GM21723 (cell line): Measurements from ENCODE around the gene ITCH.
"Not testable (repeated sequence)": the region's sequence is repeated elsewhere in the genome, so short reads cannot be mapped to it uniquely, and the experiment has no call there.

Experiments used
- ATAC-seq: cut with Tn5 transposase; IDR thresholded peaks from one replicate; pipeline ENCODE4 v1.9.1; 2021; ENCODE audit warnings: mild to moderate bottlenecking, moderate library complexity; ENCODE audit not compliant: unreplicated experiment

Gene ITCH

DNA sequence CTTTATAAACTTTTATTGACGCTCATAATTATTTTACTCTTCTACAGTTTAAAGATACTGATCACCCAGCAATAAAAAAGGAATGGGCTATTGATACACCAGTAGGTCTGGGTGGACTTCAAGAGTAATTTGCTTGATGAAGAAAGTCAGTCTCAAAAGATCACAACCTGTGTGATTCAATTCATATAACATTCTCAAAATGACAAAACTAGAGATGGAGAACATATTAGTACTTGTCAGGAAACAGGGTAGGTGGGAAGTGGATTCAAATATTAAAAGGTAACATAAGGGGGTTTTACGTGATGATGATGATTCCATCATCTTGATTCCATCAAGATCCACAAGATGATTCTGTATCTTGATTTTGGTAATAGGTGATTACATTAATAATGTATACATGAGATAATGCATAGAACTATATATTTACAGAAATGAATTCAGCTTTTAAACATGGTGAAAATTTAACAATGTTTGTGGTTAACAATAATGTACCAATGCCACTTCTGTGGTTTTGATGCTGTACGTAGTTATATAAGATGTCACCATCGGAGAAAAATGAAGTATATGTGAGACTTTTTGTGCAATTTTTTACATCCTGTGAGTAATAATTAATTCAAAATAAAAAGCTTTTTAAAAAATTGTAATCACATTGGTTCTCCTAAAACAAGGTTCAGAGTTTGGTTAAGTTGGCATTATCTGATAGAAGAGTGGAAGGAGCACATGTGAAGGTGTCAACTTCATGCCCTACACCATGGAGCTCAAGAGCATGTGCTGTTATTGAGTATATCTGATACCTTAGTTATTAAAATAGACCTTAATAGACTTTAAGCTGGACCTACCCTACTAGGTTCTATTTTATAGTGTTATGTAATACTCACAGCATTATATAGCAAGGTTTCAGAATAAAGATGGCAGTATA lies 86.9 kb downstream of the ITCH start:
- ATAC-seq, result no peak

DNA sequence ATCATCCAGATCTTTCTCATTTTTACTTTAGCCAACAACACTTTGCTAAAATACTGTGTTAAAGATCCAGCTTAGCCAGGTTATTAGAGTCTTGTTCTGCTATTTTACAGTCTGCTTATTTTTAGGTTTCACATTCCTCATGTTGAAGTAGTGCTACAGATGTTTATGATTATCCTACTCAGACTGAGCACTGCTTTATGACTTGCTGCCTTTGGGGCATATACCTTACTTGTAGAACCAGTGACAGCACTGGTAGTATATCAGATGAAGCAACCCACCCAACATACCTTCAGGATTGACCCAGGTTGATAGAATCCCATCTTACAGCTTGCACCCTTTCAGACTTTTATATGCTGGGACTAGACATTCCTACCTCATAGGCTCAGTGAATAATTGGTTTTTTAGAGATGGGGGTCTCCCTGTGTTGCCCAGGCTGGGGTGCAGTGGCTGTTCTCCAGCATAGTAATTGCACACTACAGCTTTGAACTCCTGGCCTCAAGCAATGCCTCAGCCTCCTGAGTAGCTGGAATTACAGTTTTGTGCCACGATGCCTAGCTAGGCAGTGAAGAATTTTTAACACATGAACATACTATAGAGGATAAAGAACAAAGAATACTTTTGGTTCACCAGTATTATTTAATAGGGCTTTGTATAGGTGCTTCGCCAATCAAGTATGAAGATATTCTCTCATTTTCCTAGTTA lies 89.4 kb downstream of the ITCH start:
- ATAC-seq, result no peak

GRCh38 chr20:34458631-34459030 lies 95.6 kb downstream of the ITCH start:
- no peak for ATAC-seq

- ATAC-seq, result no peak
Measured at GRCh38 chr20:34459209-34459897, 96.3 kb downstream of the ITCH start.

GRCh38 chr20:34461779-34462087 lies 98.7 kb downstream of the ITCH start:
- no peak for ATAC-seq

DNA sequence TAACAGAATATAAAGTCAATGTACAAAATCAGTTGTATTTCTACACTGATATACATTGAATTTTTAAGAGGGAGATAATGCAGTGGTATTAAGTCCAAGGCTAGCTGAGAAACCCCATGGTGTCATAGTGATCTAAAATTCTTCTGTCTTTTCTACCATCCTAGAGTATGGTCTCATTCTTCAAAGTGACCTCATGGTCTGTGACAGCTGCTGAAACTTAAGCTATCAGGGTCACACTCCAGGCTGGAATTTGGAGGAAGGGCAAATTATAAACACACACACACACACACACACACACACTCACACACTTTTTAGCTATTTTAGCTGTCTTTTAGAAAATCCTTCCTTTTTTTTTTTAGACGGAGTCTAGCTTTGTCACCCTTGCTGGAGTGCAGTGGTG lies 105.9 kb downstream of the ITCH start:
- ATAC-seq, result no peak

DNA sequence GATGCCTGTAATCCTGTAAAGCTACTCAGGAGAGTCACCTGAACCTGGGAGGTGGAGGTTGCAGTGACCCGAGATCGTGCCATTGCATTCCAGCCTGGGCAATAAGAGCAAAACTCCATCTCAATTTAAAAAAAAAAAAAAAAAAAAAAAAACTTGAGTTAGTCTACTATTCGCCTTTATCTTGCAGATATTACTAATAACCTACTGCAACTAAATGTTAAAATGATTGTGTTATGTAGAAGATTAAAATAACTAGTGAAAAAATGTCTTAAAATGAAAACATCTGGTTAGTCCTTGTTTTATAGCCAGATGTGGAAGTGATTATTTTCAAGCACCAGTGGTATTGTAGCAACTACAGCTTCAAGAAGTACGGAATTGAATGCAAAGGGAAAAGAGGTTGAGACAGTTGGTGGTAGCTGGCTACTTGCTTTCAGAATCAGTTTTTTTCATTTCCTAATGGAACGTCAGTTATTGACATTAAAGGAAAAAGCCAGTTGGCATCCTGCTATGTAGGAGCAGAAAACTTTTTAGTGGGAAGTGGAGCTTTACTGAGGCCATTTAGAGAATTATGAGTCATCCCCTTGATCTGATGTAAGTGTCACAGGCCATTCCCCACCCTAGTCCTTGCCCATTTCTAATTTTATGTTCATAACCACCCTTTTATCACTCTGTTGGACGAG lies 109.3 kb downstream of the ITCH start:
- no peak for ATAC-seq

DNA sequence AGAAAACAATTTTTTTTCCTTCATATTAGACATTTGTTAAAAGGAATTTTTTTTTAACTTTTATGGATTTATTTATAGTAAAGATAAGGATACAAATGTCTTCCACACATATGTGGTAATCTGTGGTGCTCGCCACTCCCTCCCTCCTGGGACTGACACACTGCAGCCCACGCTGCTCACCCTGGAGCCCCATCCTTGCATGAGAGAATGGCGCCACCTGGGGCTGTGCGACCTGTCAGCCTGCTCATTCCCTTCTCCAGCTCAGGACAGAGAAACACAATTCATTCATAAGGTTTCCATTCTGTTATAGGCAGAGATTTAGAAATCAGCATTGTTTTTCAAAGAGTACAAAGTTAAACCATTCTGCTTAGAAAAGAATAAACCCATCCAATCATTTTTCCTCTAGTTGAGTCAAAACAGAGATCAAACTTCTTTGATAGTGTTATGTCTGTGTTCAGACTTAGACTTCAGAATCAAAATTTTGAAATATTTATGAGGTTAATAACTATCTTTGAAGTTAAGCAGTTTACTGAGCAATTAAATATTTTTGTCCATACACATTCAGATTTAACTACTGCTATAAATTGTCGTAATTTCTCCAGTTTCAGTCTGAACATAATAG lies 110.3 kb downstream of the ITCH start:
- ATAC-seq, result no peak

- ATAC-seq, result peak; percentile 56
Measured at GRCh38 chr20:34475979-34476736, 113.1 kb downstream of the ITCH start.

DNA sequence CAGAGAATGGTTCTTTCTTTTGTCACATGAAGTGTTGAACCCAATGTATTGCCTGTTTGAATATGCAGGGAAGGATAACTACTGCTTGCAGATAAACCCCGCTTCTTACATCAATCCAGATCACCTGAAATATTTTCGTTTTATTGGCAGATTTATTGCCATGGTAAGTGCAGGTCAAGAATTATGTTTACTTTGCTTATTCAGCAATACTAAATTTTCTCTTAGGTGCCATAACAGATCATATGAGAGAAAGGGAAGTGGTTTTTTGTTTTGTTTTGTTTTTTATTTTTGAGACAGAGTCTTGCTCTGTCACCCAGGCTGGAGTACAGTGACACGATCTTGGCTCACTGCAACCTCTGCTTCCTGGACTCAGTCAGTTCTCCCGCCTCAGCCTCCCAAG lies 116.6 kb downstream of the ITCH start:
- no peak for ATAC-seq

DNA sequence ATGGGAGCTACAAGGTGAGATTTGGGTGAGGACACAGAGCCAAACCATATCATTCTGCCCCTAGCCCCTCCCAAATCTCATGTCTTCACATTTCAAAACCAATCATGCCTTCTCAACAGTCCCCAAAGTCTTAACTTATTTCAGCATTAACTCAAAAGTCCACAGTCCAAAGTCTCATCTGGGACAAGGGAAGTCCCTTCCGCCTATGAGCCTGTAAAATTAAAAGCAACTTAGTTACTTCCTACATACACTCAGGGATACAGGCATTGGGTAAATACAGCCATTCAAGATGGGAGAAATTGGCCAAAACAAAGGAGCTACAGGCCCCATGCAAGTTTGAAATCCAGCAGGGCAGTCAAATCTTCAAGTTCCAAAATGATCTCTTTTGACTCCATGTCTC lies 119.1 kb downstream of the ITCH start:
- not testable (repeated sequence) for ATAC-seq

DNA sequence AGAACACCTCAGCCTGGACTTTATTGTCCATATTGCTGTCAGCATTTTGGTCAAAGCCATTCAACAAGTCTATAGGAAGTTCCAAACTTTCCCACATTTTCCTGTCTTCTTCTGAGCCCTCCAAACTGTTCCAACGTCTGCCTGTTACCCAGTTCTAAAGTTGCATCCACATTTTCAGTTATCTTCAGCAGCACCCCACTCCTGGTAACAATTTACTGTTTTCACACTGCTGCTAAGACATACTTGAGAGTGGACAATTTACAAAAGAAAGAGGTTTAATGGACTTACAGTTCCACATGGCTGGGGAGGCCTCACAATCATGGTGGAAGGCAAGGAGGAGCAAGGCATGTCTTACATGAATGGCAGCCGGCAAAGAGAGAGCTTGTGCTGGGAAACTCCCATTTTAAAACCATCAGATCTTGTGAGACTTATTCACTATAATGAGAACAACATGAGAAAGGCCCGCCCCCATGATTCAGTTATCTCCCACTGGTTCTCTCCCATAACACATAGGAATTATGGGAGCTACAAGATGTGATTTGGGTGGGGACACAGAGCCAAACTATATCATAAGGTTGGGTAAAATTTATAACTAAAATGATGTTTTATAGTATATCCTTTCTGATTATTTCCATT lies 120.6 kb downstream of the ITCH start:
- ATAC-seq, result not testable (repeated sequence)

- ATAC-seq, result no peak
Measured at GRCh38 chr20:34485068-34485634, 122.1 kb downstream of the ITCH start.

GRCh38 chr20:34491226-34491931 lies 128.3 kb downstream of the ITCH start:
- ATAC-seq, result no peak

DNA sequence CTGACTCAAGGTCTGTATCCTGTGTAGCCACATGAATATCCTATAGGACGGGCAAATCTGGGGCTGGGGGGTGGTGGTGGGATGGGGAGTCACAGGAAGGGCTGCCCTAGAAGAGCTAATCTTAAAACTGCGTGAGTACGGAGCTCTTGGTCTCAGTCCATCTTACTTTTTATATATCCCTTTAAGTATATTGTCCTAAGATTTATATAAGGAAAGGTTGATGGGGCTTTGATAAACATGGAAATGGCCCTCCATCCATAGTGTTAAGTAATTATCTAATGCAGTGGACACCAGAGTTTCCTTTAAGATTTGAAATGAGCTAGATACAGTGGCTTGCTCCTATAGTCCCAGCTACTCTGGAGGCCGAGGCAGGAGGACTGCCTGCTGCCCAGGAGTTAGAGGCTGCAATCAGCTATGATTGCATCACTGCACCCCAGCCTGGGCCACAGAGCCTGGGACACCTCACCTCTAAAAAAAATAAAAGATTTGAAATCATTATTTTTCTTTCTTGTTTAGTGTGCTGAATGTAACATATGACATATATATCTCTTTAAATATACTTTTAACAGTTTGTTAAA lies 128.9 kb downstream of the ITCH start:
- ATAC-seq, result no peak

GRCh38 chr20:34493646-34494045 lies 130.6 kb downstream of the ITCH start:
- ATAC-seq, result no peak

DNA sequence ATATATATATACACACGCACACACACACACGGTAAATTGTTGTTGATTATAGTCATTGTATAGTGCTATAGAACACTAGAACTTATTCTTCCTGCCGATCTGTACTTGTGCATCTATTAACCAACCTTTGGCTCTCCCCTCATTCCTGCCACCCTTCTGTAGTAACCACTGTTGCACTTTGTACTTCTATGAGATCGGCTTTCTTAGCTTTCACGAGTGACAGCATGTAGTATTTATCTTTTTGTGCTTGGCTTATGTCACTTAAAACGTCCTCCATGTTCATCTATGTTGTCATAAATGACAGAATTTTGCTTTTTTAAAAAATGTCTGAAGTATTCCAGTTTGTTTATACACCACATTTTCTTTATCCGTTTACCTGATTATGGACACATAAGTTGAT lies 132.2 kb downstream of the ITCH start:
- no peak for ATAC-seq

- no peak for ATAC-seq
Measured at GRCh38 chr20:34495916-34496315, 132.8 kb downstream of the ITCH start.
